HepG2 (cell line): Measurements from ENCODE around the gene LUC7L. TPM values are rescaled to one million over a fixed set of nuclear protein-coding genes. Genes with fewer than 3 reads are reported as not detected.

Experiments
- CBX1 ChIP-seq: IDR thresholded peaks from one replicate; pipeline ENCODE4 v1.6.1; 2016; ENCODE audit warnings: antibody characterized with exemption, low read depth
- CBX2 ChIP-seq, 2 experiments: fragments of 200-600 bp in 1 of 2; sonication (generic); formaldehyde crosslinking in 1 of 2; IDR thresholded peaks; 2 replicates each; pipeline versions ENCODE4 v1.7.0 to v1.8.1; 2018 to 2022; ENCODE audit warnings: low read depth in 2 of 2, low read length in 1 of 2, mild to moderate bottlenecking in 1 of 2, missing genetic modification reagents in 1 of 2
- FOXK2 ChIP-seq: fragments of 450-650 bp; IDR thresholded peaks from 2 replicates; pipeline ENCODE4 v1.6.1; 2016
- FOXP1 ChIP-seq, 2 experiments: fragments of 450-650 bp in 1 of 2; IDR thresholded peaks; 2 replicates each; pipeline ENCODE4 v1.6.1; 2017 to 2018; ENCODE audit warnings: antibody characterized with exemption in 1 of 2
- HMGXB3 ChIP-seq: sonication (generic); formaldehyde crosslinking; IDR thresholded peaks from 2 replicates; pipeline ENCODE4 v1.4.0; 2020; ENCODE audit warnings: missing genetic modification reagents, borderline replicate concordance
- MLLT10 ChIP-seq: sonication (generic); formaldehyde crosslinking; IDR thresholded peaks from 2 replicates; pipeline ENCODE4 v1.4.0; 2020; ENCODE audit warnings: missing genetic modification reagents
- REST ChIP-seq, 2 experiments: IDR thresholded peaks; 2 replicates each; pipeline ENCODE4 v1.6.1; 2011 to 2012; ENCODE audit warnings: low read length in 2 of 2, borderline replicate concordance in 1 of 2, low read depth in 1 of 2, mild to moderate bottlenecking in 1 of 2, moderate library complexity in 1 of 2
- SNAI1 ChIP-seq: sonication (generic); formaldehyde crosslinking; IDR thresholded peaks from 2 replicates; pipeline ENCODE4 v1.5.0; 2020; ENCODE audit warnings: mild to moderate bottlenecking, missing genetic modification reagents, borderline replicate concordance
- ZFP36 ChIP-seq: fragments of 150-350 bp; IDR thresholded peaks from 2 replicates; pipeline ENCODE4 v1.6.1; 2018; ENCODE audit warnings: borderline replicate concordance, low read length, low read depth; ENCODE audit not compliant: partially characterized antibody
- ZFP62 ChIP-seq: sonication (generic); formaldehyde crosslinking; IDR thresholded peaks from 2 replicates; pipeline ENCODE4 v1.4.0; 2020; ENCODE audit warnings: missing genetic modification reagents
- ZNF430 ChIP-seq: sonication (generic); formaldehyde crosslinking; IDR thresholded peaks from 2 replicates; pipeline ENCODE4 v1.9.0; 2021; ENCODE audit warnings: mild to moderate bottlenecking, missing genetic modification reagents
- ZZZ3 ChIP-seq: sonication (generic); formaldehyde crosslinking; IDR thresholded peaks from 2 replicates; pipeline ENCODE4 v1.4.0; 2020; ENCODE audit warnings: missing genetic modification reagents, mild to moderate bottlenecking, borderline replicate concordance
- polyA plus RNA-seq, 8 experiments: library from polyadenylated mRNA; depleted of rRNA in 3 of 8; stranded (reverse) in 7 of 8; unstranded in 1 of 8; fragments of >200 nt; fragmentation: Illumina TruSeq in 4 of 8; extraction: Trizol in 4 of 8; gene quantifications; 2 replicates each; pipeline versions ENCODE4 v1.2.1 to v1.2.3, GENCODE V29; 2011 to 2016; ENCODE audit warnings: low read depth in 4 of 8, missing spikeins in 1 of 8, mixed read lengths in 1 of 8; ENCODE audit not compliant: insufficient read depth in 1 of 8
- total RNA-seq, 5 experiments: library from RNA; depleted of rRNA; stranded (reverse); fragments of >200 nt; fragmentation: Illumina TruSeq; extraction: Trizol; gene quantifications; 2 replicates each; pipeline ENCODE4 v1.2.3, GENCODE V29; 2016; ENCODE audit warnings: low read depth in 1 of 5
- TF ChIP-seq, protein P1 (sequence below): sonication (generic); formaldehyde crosslinking; conservative IDR thresholded peaks from 2 replicates; pipeline ENCODE4 v1.4.0; 2020; ENCODE audit warnings: missing genetic modification reagents
- TF ChIP-seq, protein P2 (sequence below): sonication (generic); formaldehyde crosslinking; IDR thresholded peaks from 2 replicates; pipeline ENCODE4 v1.4.0; 2020; ENCODE audit warnings: mild to moderate bottlenecking, missing genetic modification reagents

Gene LUC7L
- total and polyA plus RNA-seq, 2 of the 13 experiments (the other 11 are each of a cell fraction or from before 2014, with no cell fraction given), result 48.7 to 56.9 TPM

- TF ChIP-seq SNAI1 (CRISPR knock-in tag) (peak; percentile 79; the same call in 1 of the 2 replicates), CBX2 (IDR thresholded peaks at IDR 0.05; ENCODE audit: low read depth, low read length) (no peak), CBX2 (CRISPR knock-in tag; IDR thresholded peaks at IDR 0.05; ENCODE audit: low read depth) (no peak; the same call in 1 of the 2 replicates), HMGXB3 (CRISPR knock-in tag) (peak; percentile 83; the same call in 1 of the 2 replicates), FOXK2 (no peak), FOXP1 (IDR thresholded peaks at IDR 0.05) (no peak), FOXP1 (CRISPR knock-in tag; IDR thresholded peaks at IDR 0.05) (no peak), MLLT10 (CRISPR knock-in tag) (no peak), CBX1 (peak; percentile 69), REST (IDR thresholded peaks at IDR 0.05; ENCODE audit: borderline replicate concordance in 1 of 2, low read depth in 1 of 2, low read length in 2 of 2) (no peak), ZNF430 (CRISPR knock-in tag) (peak; percentile 96; the same call in 1 of the 2 replicates), ZFP62 (CRISPR knock-in tag) (peak; percentile 97), ZFP36 (no peak), ZZZ3 (peak; percentile 57; the same call in 1 of the 2 replicates)
- TF ChIP-seq, protein P1, sequence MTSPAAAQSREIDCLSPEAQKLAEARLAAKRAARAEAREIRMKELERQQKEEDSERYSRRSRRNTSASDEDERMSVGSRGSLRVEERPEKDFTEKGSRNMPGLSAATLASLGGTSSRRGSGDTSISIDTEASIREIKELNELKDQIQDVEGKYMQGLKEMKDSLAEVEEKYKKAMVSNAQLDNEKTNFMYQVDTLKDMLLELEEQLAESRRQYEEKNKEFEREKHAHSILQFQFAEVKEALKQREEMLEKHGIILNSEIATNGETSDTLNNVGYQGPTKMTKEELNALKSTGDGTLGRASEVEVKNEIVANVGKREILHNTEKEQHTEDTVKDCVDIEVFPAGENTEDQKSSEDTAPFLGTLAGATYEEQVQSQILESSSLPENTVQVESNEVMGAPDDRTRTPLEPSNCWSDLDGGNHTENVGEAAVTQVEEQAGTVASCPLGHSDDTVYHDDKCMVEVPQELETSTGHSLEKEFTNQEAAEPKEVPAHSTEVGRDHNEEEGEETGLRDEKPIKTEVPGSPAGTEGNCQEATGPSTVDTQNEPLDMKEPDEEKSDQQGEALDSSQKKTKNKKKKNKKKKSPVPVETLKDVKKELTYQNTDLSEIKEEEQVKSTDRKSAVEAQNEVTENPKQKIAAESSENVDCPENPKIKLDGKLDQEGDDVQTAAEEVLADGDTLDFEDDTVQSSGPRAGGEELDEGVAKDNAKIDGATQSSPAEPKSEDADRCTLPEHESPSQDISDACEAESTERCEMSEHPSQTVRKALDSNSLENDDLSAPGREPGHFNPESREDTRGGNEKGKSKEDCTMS (CRISPR knock-in tag), result 0 out of 2 replicates have a peak, but pooled peaks have one; percentile 67
- TF ChIP-seq, protein P2, sequence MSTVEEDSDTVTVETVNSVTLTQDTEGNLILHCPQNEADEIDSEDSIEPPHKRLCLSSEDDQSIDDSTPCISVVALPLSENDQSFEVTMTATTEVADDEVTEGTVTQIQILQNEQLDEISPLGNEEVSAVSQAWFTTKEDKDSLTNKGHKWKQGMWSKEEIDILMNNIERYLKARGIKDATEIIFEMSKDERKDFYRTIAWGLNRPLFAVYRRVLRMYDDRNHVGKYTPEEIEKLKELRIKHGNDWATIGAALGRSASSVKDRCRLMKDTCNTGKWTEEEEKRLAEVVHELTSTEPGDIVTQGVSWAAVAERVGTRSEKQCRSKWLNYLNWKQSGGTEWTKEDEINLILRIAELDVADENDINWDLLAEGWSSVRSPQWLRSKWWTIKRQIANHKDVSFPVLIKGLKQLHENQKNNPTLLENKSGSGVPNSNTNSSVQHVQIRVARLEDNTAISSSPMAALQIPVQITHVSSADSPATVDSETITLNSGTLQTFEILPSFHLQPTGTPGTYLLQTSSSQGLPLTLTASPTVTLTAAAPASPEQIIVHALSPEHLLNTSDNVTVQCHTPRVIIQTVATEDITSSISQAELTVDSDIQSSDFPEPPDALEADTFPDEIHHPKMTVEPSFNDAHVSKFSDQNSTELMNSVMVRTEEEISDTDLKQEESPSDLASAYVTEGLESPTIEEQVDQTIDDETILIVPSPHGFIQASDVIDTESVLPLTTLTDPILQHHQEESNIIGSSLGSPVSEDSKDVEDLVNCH (CRISPR knock-in tag), result no peak
These were observed at the start of gene LUC7L (continued) for GRCh38 chr16:228852-229730.
